SK-N-SH treated with all-trans-retinoic acid at 6 μM for 48 hours (cell line): ENCODE results near the gene SUDS3.

Experiments used
- ESRRG ChIP-seq: fragments of 250-450 bp; sonication (Bioruptor Pico); IDR thresholded peaks from 2 replicates; pipeline ENCODE4 v1.6.1; 2021; ENCODE audit warnings: mild to moderate bottlenecking
- ISL1 ChIP-seq: fragments of 250-450 bp; sonication (Bioruptor Pico); IDR thresholded peaks from 2 replicates; pipeline ENCODE4 v2.1.2; 2022; ENCODE audit warnings: mild to moderate bottlenecking, moderate library complexity
- POU6F1 ChIP-seq: fragments of 250-450 bp; sonication (Bioruptor Pico); IDR thresholded peaks from 2 replicates; pipeline ENCODE4 v1.8.0; 2021; ENCODE audit warnings: low read depth, mild to moderate bottlenecking, moderate library complexity, borderline replicate concordance
- RARB ChIP-seq: fragments of 250-450 bp; sonication (Bioruptor Pico); IDR thresholded peaks from 2 replicates; pipeline ENCODE4 v1.8.0; 2021; ENCODE audit warnings: mild to moderate bottlenecking, moderate library complexity
- ZFP3 ChIP-seq: fragments of 250-450 bp; sonication (Bioruptor Pico); IDR thresholded peaks from 2 replicates; pipeline ENCODE4 v1.5.0; 2020; ENCODE audit warnings: mild to moderate bottlenecking, moderate library complexity
- ZFP30 ChIP-seq: fragments of 450-650 bp; formaldehyde crosslinking; IDR thresholded peaks from 2 replicates; pipeline ENCODE4 v1.5.0; 2022; ENCODE audit warnings: mild to moderate bottlenecking, moderate library complexity

- TF ChIP-seq RARB (CRISPR knock-in tag): no peak
- TF ChIP-seq ESRRG (CRISPR knock-in tag): no peak
- TF ChIP-seq POU6F1 (CRISPR knock-in tag): no peak
- TF ChIP-seq ZFP3 (CRISPR knock-in tag): no peak
- no peak for TF ChIP-seq ZFP30
- no peak for TF ChIP-seq ISL1
Observed at GRCh38 chr12:118429688-118430383, 53.5 kb downstream of the SUDS3 start.
